GM12878 (cell line): ENCODE measurements around the gene LRBA. TPM values are rescaled to one million over a fixed set of nuclear protein-coding genes. Genes with fewer than 3 reads are reported as not detected.

Source experiments
- ATAC-seq: fragments of 200-7000 bp; cut with Tn5 transposase; 3 replicates; pipeline ENCODE4 v1.9.1; 2020; ENCODE audit warnings: mild to moderate bottlenecking, moderate library complexity
- BruUV-seq: library from RNA; stranded (reverse); fragments of 400-500 nt; replicated peaks from 2 replicates; lab custom pipeline; 2021; lab: Mats Ljungman, UMichigan
- CTCF ChIA-PET: fragments of 300-600 bp; sonication (Branson Sonifier 250); formaldehyde crosslinking; extraction: SDS; loops from one replicate; lab custom pipeline; 2021; ENCODE audit warnings: inconsistent platforms; lab: Yijun Ruan, JAX
- POLR2A ChIA-PET: fragments of 350-600 bp; formaldehyde crosslinking; extraction: SDS; loops from one replicate; lab custom pipeline; 2021; ENCODE audit warnings: inconsistent platforms; lab: Charles Lee
- RAD21 ChIA-PET: fragments of 300-600 bp; sonication (Branson Sonifier 250); formaldehyde crosslinking; loops from one replicate; lab custom pipeline; 2023; ENCODE audit warnings: antibody characterized with exemption; ENCODE audit not compliant: unreplicated experiment; lab: Charles Lee
- SMC1A ChIA-PET: fragments of 300-600 bp; sonication (Branson Sonifier 250); formaldehyde crosslinking; loops from one replicate; lab custom pipeline; 2023; ENCODE audit not compliant: unreplicated experiment, uncharacterized antibody; lab: Charles Lee
- DNase-seq: peaks from one replicate; pipeline ENCODE4 v3.0.0-alpha.2; 2011; ENCODE audit warnings: low read depth, low spot score
- FAIRE-seq: peaks from 3 replicates; lab custom pipeline; 2011; peaks lifted over from hg19 to GRCh38; lab: Jason Lieb, UNC
- H2AFZ ChIP-seq: 2 replicates; pipeline ENCODE4 v1.6.0; 2011; ENCODE audit warnings: low read depth, low read length, control low read depth; ENCODE audit not compliant: control insufficient read depth
- H3K27ac ChIP-seq: 2 replicates; pipeline ENCODE4 v1.5.1; 2011; ENCODE audit warnings: control low read depth; ENCODE audit not compliant: control insufficient read depth, insufficient read depth
- H3K27me3 ChIP-seq, 2 experiments: replicated peaks in 1 of 2; 2 replicates each; pipeline versions ENCODE4 v1.6.0 to v1.6.1; 2011; ENCODE audit warnings: low read length in 1 of 2; ENCODE audit not compliant: control insufficient read depth in 2 of 2, insufficient read depth in 2 of 2
- H3K36me3 ChIP-seq, 2 experiments: 2 replicates each; pipeline ENCODE4 v1.5.1; 2011; ENCODE audit warnings: low read length in 1 of 2; ENCODE audit not compliant: control insufficient read depth in 2 of 2, insufficient read depth in 2 of 2
- H3K4me1 ChIP-seq: 2 replicates; pipeline ENCODE4 v1.6.1; 2011; ENCODE audit warnings: mild to moderate bottlenecking, low read length, moderate library complexity, mixed read lengths; ENCODE audit not compliant: control insufficient read depth, insufficient read depth
- H3K4me2 ChIP-seq: 2 replicates; pipeline ENCODE4 v1.6.0; 2011; ENCODE audit warnings: control low read depth; ENCODE audit not compliant: control insufficient read depth, insufficient read depth
- H3K4me3 ChIP-seq: fragments of 200-600 bp; sonication (generic); 2 replicates; pipeline ENCODE4 v1.5.1; 2016
- H3K79me2 ChIP-seq: 2 replicates; pipeline ENCODE4 v1.6.0; 2011; ENCODE audit warnings: low read length; ENCODE audit not compliant: control insufficient read depth, insufficient read depth
- H3K9ac ChIP-seq: 2 replicates; pipeline ENCODE4 v1.8.0; 2011; ENCODE audit warnings: low read length, control low read depth, mixed read lengths; ENCODE audit not compliant: control insufficient read depth, insufficient read depth
- H3K9me3 ChIP-seq: replicated peaks from 3 replicates; pipeline ENCODE4 v1.5.1; 2011; ENCODE audit warnings: mild to moderate bottlenecking, low read length; ENCODE audit not compliant: control insufficient read depth, insufficient read depth
- H4K20me1 ChIP-seq: 2 replicates; pipeline ENCODE4 v1.6.0; 2011; ENCODE audit not compliant: control insufficient read depth, insufficient read depth
- LARP7 ChIP-seq: fragments of 450-650 bp; IDR thresholded peaks from 2 replicates; pipeline ENCODE4 v1.6.1; 2017; ENCODE audit warnings: mild to moderate bottlenecking
- POLR2A ChIP-seq: IDR thresholded peaks from 2 replicates; pipeline ENCODE4 v1.6.1; 2011; ENCODE audit warnings: low read depth, mild to moderate bottlenecking, low read length
- RAD21 ChIP-seq: IDR thresholded peaks from 2 replicates; pipeline ENCODE4 v1.6.1; 2011; ENCODE audit warnings: mild to moderate bottlenecking, low read depth, low read length, moderate library complexity; ENCODE audit not compliant: insufficient read depth
- SMC3 ChIP-seq: IDR thresholded peaks from 2 replicates; pipeline ENCODE4 v1.6.1; 2011; ENCODE audit warnings: low read length, improper control_type of control experiment, borderline replicate concordance
- TAF1 ChIP-seq: IDR thresholded peaks from 2 replicates; pipeline ENCODE4 v1.6.1; 2011; ENCODE audit warnings: mild to moderate bottlenecking, low read depth, low read length, borderline replicate concordance
- ZNF384 ChIP-seq: IDR thresholded peaks from 2 replicates; pipeline ENCODE4 v1.6.1; 2012; ENCODE audit warnings: low read depth, mild to moderate bottlenecking, low read length, improper control_type of control experiment, borderline replicate concordance
- WGBS: methylation state at CpG from one replicate; pipeline ENCODE4 v1.1.6; 2016; ENCODE audit warnings: low lambda C conversion rate; ENCODE audit not compliant: insufficient replicate concordance, insufficient coverage; ENCODE audit errors: missing lambda C conversion rate; 5-methylcytosine and 5-hydroxymethylcytosine counted together
- in situ Hi-C: fragments of 300-500 bp; cut with MboI; formaldehyde crosslinking; loops from 9 replicates; pipeline ENCODE4 v1.14.3; 2018; ENCODE audit warnings: mixed read lengths
- intact Hi-C: fragments of 100-400 bp; cut with micrococcal nuclease; formaldehyde crosslinking; loops from one replicate; pipeline ENCODE4 v1.14.2; 2022; ENCODE audit not compliant: unreplicated experiment
- polyA plus RNA-seq, 11 experiments: library from polyadenylated mRNA; depleted of rRNA in 4 of 11; unstranded in 6 of 11; stranded (reverse) in 5 of 11; fragments of >200 nt; fragmentation: Nextera tagmentation in 4 of 11; fragmentation: Illumina TruSeq in 1 of 11; extraction: Ambion mirVana in 4 of 11; extraction: Trizol in 1 of 11; gene quantifications; 1 replicate in 1 of 11; 2 replicates in 10 of 11; pipeline versions ENCODE4 v1.2.1 to v1.2.3, GENCODE V29; 2011 to 2016; ENCODE audit warnings: inconsistent platforms in 2 of 11, missing spikeins in 2 of 11, low read depth in 1 of 11
- total RNA-seq, 4 experiments: library from RNA; depleted of rRNA in 3 of 4; stranded (reverse); fragments of >200 nt in 3 of 4; fragmentation: Illumina TruSeq in 1 of 4; extraction: Trizol in 1 of 4; gene quantifications; 2 replicates each; pipeline versions ENCODE4 v1.2.1 to v1.2.3, GENCODE V29; 2013 to 2021
- TF ChIP-seq, protein P1 (sequence below), 3 experiments: IDR thresholded peaks in 2 of 3; conservative IDR thresholded peaks in 1 of 3; 2 replicates each; pipeline ENCODE4 v1.5.1; 2011; ENCODE audit warnings: low read depth in 3 of 3, low read length in 3 of 3, mild to moderate bottlenecking in 3 of 3, control low read depth in 2 of 3, moderate library complexity in 2 of 3, inconsistent platforms in 1 of 3, mixed read lengths in 1 of 3; ENCODE audit not compliant: control insufficient read depth in 2 of 3, insufficient read depth in 1 of 3; ENCODE audit errors: extremely low read depth in 1 of 3

Gene LRBA
- total and polyA plus RNA-seq, 10 of the 15 experiments (the other 5 are each of a cell fraction or from before 2014, with no cell fraction given), result 20.3 to 93.4 (median 55.0) TPM

DNA sequence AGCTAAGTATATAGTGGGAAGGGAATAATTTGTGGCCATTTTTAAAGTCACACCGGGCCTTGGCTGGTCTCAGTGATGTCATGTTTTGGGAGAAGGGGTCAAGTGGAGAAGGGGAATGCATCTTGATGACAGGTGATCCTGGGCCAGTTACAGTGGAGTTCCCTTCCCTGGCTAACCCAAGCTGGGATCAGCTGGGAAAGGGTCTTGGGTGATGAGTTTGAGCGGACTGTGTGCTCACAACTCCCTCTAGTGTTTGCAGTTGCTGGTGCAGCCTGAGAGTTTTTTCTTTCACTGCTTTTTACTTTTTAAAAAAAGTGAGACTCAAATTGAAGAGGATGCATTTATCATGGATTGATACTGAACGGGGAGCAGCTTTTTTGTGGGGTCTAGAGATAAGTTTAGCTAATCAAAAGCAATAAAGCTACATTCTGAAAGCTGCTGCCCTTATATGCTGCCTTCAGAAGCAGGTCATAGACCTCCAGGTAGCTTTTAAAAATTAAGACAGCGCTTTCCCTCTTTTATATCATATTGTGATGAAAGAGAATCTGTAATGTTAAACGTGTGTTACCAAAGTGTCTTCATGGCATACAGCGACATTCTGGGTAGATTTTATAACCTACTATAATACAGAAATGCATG is 772.1 kb downstream of the LRBA start:
- 37% methylated on average over 6 of the region's 6 CpGs for WGBS
- intact Hi-C loops, result loop anchor here (1.0 to 5.0 kb wide), 4 partner anchors 231 to 329 kb away; no protein-coding TSS in a partner anchor
- RAD21 ChIA-PET, result interaction anchor here (0.6 to 3.1 kb wide), 5 partner anchors 199 to 625 kb away, joined by 3 to 22 read pairs (median 3); no protein-coding TSS in a partner anchor
- FAIRE-seq (peak; percentile 71), DNase-seq (no peak)
- SMC1A ChIA-PET, result interaction anchor here (0.8 to 2.1 kb wide), 11 partner anchors 9 to 624 kb away, joined by 3 to 7 read pairs (median 5); no protein-coding TSS in a partner anchor
- CTCF ChIA-PET, result interaction anchor here (0.8 to 4.1 kb wide), 39 partner anchors 9 to 624 kb away, joined by 3 to 27 read pairs (median 4); no protein-coding TSS in a partner anchor
- no peaks in the 10 kb centered on the region for H3K9me3 ChIP-seq
- in situ Hi-C loops, result no loop called here
- no peaks in the 10 kb centered on the region for H3K79me2 ChIP-seq
- no peak overlapping the region for H3K4me3 ChIP-seq
- H3K4me1 ChIP-seq, result no peaks in the 10 kb centered on the region
- BruUV-seq, result no TSS peak
- no peaks in the 10 kb centered on the region for H3K27me3 ChIP-seq
- TF ChIP-seq, protein P1, sequence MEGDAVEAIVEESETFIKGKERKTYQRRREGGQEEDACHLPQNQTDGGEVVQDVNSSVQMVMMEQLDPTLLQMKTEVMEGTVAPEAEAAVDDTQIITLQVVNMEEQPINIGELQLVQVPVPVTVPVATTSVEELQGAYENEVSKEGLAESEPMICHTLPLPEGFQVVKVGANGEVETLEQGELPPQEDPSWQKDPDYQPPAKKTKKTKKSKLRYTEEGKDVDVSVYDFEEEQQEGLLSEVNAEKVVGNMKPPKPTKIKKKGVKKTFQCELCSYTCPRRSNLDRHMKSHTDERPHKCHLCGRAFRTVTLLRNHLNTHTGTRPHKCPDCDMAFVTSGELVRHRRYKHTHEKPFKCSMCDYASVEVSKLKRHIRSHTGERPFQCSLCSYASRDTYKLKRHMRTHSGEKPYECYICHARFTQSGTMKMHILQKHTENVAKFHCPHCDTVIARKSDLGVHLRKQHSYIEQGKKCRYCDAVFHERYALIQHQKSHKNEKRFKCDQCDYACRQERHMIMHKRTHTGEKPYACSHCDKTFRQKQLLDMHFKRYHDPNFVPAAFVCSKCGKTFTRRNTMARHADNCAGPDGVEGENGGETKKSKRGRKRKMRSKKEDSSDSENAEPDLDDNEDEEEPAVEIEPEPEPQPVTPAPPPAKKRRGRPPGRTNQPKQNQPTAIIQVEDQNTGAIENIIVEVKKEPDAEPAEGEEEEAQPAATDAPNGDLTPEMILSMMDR (IDR thresholded peaks at IDR 0.05 in 2 of 3, conservative IDR thresholded peaks at IDR 0.05 in 1 of 3; ENCODE audit: control insufficient read depth in 2 of 3, extremely low read depth in 1 of 3, insufficient read depth in 1 of 3, low read depth in 3 of 3, low read length in 3 of 3), result peak; percentile 82 to 89 (median 84)
- TF ChIP-seq TAF1, result no peak
- peak; percentile 77 for TF ChIP-seq RAD21
- no peak for TF ChIP-seq ZNF384
- no peak for TF ChIP-seq POLR2A
- TF ChIP-seq SMC3, result peak; percentile 51; the same call in 1 of the 2 replicates
- TF ChIP-seq LARP7, result no peak
- TF ChIP-seq, all 136 proteins: peak for 3
- peak; percentile 65 for ATAC-seq
- Histone ChIP-seq H2AFZ (no peak overlapping the region), H3K9ac (no peak overlapping the region), H3K27ac (no peak overlapping the region), H4K20me1 (no peaks in the 10 kb centered on the region), H3K4me2 (no peak overlapping the region), H3K36me3 (no peaks in the 10 kb centered on the region)
- POLR2A ChIA-PET, result no interaction called here
